HG03432 (cell line): Measurements from ENCODE around the gene NHS.
A peak's percentile ranks its signal among the peaks of the same experiment; 100 is the strongest.

Source experiments
- ATAC-seq: cut with Tn5 transposase; IDR thresholded peaks from one replicate; pipeline ENCODE4 v1.9.1; 2021; ENCODE audit warnings: mild to moderate bottlenecking, moderate library complexity; ENCODE audit not compliant: unreplicated experiment

The NHS gene

DNA sequence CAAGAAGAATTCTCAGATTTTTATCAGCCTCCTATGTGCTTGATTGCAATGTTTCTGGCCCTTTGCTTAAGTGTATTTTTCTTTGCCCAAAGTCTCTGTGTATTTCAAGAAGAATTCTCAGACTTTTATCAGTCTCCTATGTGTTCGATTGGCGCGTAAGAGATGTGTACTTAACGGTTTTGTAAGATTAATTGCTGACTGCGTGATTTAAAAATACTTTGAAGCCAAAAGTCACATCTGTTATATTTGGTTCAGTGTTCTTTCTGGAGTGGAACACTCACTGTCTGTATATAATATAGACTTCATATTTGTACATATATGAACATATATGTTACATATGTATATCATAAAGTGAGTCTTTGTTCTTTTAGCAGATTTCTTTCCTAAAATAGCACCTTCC is 373.7 kb downstream of the NHS start:
- ATAC-seq, result no peak

DNA sequence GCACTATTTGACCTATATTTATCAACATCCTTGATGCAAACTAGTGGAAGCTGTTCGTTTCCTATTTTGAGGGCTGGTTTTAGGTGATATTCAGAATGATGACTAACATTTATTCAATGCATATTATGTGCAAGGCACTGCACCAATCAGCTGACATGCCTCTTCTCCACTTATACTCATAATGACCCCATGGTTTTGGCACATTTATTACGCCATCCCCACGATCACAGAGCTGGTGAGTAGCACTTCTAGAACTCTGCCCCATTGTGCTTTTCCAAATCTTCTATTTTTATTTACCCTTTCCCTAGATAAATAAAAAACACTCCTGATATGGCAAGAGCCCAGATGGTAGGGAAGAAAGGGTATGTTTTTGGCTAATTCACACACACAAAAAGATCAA is 375.4 kb downstream of the NHS start:
- ATAC-seq, result no peak

DNA sequence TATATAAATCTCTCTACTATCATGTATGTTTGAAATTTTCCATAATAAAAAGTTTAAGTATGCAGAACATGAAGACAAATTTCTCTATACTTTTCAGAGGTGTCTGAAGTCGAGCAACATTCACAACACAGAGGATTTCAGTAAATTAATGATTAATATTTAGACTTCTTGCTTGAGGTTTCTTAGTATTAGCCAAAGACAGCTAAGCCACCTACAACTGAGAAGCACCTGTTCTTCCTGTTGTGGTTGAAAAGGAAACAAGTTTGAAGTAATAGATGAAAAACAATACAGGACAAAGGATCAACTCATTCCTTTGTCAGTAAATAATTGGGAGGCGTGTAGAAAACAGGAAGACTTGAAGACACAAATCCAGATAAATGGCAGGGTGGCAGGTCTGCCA is 383.4 kb downstream of the NHS start:
- ATAC-seq, result peak; percentile 76

DNA sequence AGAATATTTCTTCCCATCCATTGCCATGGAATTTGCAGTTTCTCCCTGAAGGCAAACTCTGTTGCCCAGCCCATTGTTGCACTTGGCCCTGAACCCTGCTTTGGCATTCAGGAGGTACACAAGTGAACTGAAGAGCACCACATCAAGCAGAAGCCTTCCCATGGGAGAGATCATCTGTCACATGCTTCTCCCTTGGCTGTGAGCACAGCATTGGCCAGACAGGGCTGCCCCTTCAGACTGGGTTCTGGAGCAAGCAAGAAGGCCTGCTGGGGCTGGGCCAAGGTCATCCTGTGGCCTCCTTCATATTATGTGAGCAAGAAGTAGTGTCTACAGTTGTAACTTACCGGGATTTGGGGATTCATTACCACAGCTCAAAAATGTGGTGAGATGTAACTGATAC is 385.0 kb downstream of the NHS start:
- ATAC-seq, result no peak

DNA sequence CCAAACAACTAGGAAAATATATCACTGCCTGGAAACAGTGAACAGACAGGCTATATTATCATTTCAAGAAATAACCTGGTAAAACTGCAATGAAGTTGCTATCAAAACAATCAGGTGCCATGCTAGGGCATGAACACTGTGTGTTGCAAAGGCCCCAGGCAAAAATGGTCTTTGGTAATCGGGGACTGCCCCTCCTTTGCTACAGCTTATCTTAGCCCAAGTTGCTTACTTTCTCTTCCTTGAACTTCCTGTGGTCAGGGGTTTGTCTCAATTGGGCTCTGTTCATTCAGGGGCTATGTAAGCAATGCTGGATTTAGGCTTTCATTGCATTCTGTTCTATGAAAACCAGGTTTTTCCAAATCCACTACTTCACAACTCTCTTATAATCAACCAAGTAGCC is 392.7 kb downstream of the NHS start:
- no peak for ATAC-seq

DNA sequence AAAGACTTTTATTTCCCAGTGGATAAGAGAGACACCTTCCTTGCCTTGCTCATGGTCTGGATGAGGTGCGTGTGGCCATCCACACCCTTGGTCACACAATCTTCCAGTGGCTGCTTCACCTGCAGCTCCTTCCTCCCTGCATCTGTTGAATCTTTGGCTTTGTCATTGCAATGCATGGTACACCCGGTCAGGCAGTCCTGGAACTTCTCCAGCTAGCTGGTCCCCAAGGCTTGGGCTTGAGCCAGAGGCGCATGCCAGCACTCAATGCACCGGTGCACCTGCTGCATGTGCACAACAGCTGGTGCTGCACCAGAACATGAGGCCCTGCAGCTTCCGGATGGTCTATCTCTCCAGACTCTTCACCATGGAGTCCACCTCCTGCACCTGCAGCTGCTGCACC is 394.0 kb downstream of the NHS start:
- ATAC-seq, result no peak

DNA sequence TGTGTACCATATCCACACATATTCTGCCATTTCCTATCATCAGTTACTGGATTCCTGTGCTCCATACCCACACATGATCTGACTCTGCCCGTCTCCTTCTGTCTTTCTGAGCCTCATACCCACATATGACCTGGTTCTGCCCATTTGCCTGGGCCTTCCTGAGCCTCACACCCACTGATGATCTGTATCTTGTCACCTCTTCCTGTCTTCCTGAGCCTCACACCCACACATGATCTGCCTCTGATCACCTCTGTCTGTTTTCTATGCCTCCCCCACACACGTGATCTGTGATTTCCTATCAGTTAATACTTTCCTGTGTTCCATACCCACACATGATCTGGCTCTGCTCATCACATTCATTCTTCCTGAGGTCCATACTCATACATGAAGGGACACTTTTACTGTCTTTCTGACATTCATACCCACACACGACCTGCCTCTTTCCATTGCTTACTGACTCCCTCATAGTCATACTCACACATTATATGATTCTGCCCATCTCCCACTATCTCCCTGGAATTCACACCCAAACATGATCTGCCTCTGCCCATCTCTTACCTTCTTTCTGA is 394.8 kb downstream of the NHS start:
- ATAC-seq, result no peak

DNA sequence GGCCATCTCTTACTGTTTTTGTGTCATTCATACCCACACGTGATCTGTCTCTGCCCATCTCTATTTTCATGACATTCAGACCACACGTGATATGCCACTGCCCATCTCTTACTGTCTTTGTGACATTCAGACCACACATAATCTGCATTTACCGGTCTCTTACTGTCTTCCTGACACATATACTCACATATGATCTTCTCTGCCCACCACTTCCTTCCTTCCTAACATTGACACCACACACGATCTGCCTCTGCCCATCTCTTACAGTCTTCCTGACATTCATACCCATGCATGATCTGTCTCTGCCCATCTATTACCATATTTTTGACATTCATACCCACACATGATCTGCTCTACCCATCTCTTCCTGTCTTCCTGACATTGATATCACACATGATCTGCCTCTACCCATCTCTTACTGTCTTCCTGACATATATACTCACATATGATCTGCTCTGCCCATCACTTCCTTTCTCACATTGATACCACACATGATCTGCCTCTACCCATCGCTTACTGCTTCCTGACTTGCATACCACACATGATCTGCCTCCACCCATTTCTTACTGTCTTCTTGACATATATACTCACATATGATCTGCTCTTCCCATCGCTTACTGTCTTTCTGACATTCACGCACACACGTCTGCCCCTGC is 398.3 kb downstream of the NHS start:
- ATAC-seq, result no peak

DNA sequence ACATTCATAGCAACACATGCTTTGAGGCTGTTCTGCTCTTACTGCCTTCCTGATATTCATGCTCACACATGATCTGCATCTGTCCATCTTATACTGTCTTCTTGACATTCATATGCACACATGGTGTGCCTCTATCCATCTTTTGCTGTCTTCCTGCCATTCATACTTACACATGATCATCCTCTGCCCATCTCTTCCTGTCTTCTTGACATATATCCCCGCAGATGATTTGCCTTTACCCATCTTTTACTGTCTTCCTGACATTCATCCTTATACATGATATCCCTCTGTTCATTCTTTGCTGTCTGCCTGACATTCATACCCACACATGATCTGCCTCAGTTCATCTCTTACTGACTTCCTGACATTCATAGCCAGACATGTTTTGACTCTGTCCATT is 399.1 kb downstream of the NHS start:
- no peak for ATAC-seq

DNA sequence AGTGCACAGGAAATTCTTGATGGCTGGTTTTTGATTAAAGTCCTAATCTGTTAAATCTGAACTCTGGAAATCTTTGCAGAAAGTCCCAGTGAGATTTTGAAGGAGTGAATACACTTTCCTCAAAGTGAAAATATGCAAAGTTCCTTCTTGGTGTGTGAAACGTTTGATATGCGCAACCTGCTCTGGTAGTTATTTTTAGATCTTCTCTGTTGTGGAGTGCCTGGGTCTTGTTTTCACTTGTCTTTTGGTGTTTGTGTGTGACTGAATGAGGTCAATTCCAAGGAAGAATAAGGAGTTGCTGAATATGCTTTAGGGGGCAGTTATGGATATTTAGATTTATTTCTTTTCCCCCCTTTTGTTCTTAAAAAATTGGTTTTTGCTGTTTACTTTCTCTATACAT is 404.0 kb downstream of the NHS start:
- peak; percentile 46 for ATAC-seq

DNA sequence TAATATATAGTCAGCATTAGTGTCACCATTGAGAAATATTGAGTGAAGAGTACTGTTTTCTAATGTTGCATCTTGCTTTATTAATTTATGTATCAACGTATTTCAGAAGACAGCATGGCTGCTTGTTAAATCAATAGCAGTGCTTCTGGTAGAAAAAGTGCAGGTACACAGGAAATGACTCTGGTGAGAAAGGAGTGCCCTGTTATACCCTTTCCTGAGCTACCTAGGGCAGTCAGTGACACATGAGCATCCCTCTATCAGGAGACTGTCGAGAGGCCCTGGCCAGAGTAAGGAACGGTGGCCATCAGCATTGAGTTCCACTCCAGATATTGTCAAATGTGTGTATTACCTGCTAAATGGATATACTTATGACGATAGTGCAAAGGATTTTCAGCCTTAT is 404.4 kb downstream of the NHS start:
- no peak for ATAC-seq
